PFSK-1 (cell line): ENCODE results near the gene CAPN1.

Experiments
- FOXP2 ChIP-seq: optimal IDR thresholded peaks from 2 replicates; pipeline ENCODE3; 2011; ENCODE audit warnings: borderline replicate concordance, control low read depth, inconsistent platforms; ENCODE audit not compliant: insufficient read depth; ENCODE audit errors: extremely low read length, extremely low read depth
- POLR2AphosphoS5 ChIP-seq: IDR thresholded peaks from 2 replicates; pipeline ENCODE4 v1.6.1; 2012; ENCODE audit warnings: low read depth, mild to moderate bottlenecking, control low read depth, low read length, moderate library complexity
- SIN3A ChIP-seq: IDR thresholded peaks from 2 replicates; pipeline ENCODE4 v1.6.1; 2012; ENCODE audit warnings: mild to moderate bottlenecking, low read length, moderate library complexity, borderline replicate concordance; ENCODE audit not compliant: insufficient read depth
- TAF1 ChIP-seq: IDR thresholded peaks from 2 replicates; pipeline ENCODE4 v1.6.1; 2012; ENCODE audit warnings: low read length, control low read depth, borderline replicate concordance; ENCODE audit not compliant: insufficient read depth
- TF ChIP-seq, protein P1 (sequence below), 2 experiments: IDR thresholded peaks; 2 replicates each; pipeline versions ENCODE4 v1.6.1 to v1.8.0; 2011 to 2012; ENCODE audit warnings: low read depth in 2 of 2, low read length in 2 of 2, control low read depth in 1 of 2, inconsistent platforms in 1 of 2, mild to moderate bottlenecking in 1 of 2, moderate library complexity in 1 of 2; ENCODE audit not compliant: insufficient read depth in 1 of 2

The CAPN1 gene

DNA sequence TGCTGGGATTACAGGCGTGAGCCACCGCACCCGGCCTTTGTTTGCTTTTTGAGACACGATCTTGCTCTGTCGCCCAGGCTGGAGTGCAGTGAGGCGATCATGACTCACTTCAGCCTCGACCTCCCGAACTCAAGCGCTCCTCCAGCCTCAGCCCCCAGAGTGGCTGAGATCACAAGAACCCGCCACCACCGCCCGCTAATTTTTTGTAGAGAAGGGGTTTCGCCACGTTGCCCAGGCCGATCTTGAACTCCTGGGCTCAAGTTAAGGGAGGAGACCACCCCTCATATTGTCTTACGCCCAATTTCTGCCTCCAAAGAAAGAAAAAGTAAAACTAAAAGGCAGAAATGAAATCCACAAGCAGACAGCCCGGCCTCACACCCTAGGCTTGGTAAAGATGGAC lies 78.6 kb downstream of the CAPN1 start:
- TF ChIP-seq POLR2AphosphoS5 (no peak), TAF1 (no peak), FOXP2 (no peak), SIN3A (no peak)
- TF ChIP-seq, protein P1, sequence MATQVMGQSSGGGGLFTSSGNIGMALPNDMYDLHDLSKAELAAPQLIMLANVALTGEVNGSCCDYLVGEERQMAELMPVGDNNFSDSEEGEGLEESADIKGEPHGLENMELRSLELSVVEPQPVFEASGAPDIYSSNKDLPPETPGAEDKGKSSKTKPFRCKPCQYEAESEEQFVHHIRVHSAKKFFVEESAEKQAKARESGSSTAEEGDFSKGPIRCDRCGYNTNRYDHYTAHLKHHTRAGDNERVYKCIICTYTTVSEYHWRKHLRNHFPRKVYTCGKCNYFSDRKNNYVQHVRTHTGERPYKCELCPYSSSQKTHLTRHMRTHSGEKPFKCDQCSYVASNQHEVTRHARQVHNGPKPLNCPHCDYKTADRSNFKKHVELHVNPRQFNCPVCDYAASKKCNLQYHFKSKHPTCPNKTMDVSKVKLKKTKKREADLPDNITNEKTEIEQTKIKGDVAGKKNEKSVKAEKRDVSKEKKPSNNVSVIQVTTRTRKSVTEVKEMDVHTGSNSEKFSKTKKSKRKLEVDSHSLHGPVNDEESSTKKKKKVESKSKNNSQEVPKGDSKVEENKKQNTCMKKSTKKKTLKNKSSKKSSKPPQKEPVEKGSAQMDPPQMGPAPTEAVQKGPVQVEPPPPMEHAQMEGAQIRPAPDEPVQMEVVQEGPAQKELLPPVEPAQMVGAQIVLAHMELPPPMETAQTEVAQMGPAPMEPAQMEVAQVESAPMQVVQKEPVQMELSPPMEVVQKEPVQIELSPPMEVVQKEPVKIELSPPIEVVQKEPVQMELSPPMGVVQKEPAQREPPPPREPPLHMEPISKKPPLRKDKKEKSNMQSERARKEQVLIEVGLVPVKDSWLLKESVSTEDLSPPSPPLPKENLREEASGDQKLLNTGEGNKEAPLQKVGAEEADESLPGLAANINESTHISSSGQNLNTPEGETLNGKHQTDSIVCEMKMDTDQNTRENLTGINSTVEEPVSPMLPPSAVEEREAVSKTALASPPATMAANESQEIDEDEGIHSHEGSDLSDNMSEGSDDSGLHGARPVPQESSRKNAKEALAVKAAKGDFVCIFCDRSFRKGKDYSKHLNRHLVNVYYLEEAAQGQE (IDR thresholded peaks at IDR 0.05; ENCODE audit: insufficient read depth in 1 of 2, low read depth in 2 of 2, low read length in 2 of 2): no peak

DNA sequence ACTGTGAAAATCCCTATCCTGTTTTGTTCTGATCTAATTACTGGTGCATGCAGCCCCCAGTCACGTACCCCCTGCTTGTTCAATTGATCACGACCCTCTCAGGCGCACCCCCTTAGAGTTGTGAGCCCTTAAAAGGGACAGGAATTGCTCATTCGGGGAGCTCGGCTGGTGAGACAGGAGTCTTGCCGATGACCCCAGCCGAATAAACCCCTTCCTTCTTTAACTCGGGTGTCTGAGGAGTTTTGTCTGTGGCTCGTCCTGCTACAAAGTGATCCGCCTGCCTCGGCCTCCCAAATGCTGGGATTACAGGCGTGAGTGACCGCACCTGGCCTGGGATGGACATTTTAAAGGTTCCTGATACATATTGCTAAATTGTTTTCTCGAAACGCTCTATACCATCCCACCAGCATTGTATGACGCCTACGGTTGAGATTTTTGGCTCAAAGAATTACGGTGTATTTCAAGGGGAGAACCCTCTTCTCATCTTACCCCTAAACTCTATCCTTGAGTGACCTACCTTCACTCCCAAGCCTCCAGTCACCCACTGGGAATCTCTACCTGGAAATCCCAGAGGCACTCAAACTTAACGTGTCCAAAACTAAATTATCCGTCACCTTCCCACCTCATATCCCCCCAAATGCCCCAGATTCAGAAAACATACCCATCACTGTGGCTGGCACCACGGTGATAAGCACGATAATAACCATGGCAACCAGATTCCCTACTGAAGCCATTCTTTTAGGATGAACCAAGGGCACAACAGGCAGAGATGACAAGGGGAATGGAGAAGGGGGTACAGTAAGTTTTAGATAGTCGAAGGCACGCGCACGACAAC lies 79.2 kb downstream of the CAPN1 start:
- TF ChIP-seq FOXP2: no peak
- TF ChIP-seq TAF1: no peak
- no peak for TF ChIP-seq SIN3A
- TF ChIP-seq, protein P1 (IDR thresholded peaks at IDR 0.05; ENCODE audit: insufficient read depth in 1 of 2, low read depth in 2 of 2, low read length in 2 of 2): no peak
- no peak for TF ChIP-seq POLR2AphosphoS5
